Amygdala (tissue), 56 donors: Measurements from ENCODE around the gene TEAD1.

ENCODE experiments used
- DNase-seq, 56 donors: peaks; one replicate each; lab custom pipeline; 2025; lab: John Stamatoyannopoulos, UW

The TEAD1 gene

DNA sequence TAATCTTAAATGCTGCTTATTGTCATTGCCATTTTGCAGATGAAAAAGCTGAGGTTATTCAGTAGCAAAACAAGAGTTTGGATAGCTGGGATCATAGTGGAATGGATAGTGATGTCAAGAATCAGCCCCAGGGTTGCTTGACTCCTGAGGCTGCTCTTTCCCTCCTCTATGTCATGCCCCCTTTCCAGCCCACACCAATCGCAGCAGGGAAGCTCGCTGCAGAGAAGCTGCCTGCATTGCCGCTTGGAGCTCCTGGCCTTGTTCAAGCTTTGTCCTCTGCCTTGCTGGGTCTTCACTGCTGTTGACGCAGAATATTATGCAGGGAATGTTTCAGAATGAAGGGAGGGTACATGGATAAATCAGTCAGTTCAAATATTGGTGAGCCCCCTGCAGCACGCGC, 206.1 kb downstream of the TEAD1 start:
- DNase-seq: no peak

DNA sequence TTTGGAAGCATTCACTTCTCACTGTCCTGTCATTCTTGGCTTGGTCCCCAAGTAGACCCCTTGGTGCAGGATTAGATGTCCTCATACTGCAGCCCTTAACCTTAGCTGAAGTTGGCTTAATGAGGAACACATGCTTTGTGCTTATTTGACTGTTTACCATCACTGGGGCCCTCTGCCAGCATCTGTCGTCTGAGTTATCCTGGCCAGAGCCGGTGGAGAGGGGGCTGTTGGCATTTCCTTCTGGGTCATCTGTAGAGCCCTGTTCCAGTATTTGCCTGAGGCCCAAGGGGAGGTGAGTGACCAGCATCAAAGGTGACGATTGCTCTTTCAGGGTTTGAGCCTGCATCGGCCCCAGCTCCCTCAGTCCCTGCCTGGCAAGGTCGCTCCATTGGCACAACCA, 208.4 kb downstream of the TEAD1 start:
- DNase-seq: no peak

DNA sequence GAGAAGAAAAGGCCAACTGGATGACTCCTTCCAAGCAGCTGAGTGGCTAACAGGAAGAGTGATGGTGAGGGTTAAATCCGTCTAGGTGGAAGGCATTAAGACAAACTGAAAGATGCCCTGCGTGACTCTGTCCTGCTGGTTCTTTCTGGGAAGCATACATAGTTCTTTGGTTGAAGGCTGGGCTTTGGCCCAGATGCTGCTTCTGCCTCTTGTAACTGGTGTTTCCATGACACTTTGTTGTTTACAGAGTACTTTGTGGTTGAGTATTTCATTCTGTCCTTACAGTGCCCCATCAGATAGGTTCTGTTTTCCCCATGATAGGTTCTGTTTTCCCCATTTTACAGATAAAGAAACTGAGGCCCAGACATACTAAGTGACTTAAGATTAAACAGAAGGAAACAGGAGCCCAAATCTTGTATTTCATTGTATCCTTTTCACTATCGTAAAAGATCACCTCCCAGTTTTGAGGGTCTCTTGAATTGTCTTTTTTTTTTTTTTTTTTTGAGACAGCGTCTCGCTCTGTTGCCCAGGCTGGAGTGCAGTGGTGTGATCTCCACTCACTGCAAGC, 210.6 kb downstream of the TEAD1 start:
- no peak for DNase-seq

DNA sequence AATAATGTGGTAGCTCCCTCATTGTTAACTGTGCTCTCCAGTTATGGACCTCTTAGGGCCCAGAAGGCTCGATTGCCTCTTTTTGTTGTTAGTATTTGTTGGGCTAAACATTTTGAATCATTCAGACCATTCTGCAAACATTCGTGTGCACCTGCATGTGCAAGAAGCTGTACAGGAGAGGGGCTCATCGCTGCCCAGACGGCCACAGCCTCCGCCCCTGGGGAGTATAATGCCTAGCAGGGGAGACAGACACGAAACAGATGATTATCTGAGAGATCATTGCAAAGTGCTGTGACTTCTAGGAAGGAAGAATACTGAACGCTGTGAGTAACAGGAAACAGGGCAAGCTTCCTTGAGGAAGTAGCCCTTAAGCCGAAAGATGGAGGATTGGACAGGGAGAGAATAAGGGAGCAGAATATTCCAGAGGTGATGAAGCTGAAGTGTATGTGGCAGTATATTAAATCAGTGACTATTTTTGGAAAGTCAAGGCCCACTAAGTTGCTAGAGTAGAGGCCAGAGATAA, 211.6 kb downstream of the TEAD1 start:
- DNase-seq: no peak

DNA sequence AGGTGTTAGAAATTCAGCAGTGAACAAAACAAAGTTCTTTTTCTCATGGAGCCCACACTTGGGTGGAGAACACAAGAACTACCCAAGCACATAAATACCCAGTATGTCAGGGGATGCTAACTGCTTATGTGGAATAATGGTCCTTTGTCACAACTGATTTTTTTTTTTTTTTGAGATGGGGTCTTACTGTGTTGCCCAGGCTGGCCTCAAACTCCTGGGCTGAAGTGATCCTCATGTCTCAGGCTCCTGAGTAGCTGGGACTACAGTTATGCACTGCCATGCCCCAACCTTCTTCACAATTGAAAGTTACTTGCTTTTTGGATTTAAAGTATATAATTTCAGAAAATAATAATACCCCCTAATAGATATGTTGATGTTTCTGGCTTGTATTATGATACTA, 212.3 kb downstream of the TEAD1 start:
- no peak for DNase-seq

DNA sequence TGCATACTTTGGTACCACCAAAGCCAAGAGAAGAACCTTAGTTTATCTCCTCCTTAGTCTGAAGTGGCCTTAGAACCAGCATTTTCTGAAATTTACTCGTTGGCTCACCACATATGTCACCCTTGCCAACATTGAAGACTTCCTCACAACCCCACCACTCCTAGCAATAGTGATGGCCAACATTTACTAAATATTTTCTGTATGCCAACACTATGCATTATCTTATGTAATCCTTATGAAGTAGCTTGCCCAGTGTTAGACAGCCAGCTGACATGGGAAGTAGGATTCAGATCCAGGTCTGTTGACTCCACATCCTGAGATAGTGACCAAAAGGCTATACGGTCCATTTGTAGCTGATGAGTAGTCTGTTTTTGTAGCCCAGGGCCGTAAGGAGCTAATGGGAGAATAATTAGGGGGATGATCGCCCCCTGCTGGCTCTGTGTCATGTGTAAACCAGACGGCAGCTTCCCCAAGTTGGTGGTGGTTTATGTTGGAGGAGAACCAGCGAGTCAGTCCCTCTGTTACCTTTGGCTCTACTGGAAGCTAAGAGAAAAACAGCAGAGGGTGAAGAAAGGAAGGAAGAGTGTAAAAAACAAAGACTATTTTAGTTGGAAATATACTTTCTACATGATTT, 214.4 kb downstream of the TEAD1 start:
- DNase-seq: peak in 50 of 56 donors; percentile 6 to 91 (median 46)

DNA sequence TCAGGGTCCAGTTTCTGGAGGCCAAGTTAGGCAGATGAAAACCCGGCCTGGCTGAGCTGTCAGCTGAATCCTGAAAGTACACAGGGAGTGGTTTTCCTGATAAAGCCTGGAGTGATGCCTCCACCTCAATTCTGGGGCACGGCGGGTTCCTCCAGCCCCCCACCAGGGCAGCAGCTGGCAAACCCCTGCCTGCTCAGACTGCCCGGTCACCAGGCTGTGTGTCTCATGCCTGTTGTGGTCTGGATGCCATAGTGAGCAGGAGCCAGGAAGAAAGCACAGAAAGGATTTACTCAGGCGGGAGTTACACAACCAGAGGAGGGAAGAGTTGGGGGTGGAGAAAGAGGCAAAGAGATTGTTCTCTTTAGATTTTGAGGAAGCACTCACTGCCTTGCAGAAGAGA, 215.0 kb downstream of the TEAD1 start:
- peak in 3 of 56 donors; percentile 9 to 26 (median 19) for DNase-seq

DNA sequence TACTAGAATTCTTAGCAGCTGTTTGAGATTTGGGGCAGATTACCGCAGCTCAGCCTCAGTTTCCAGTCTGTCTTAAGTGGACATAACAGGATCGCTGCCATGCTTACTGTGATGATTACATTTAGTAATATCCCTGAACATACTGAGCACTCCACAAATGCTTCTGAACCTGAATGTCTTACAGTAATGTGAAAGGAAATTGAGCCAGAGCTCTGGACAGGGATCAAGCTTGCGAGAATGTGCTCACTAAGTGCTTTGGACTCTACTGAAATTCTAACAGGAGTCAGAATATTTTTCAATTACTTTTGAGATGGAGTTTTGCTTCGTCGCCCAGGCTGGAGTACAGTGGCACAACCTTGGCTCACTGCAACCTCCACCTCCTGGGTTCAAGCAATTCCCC, 216.3 kb downstream of the TEAD1 start:
- no peak for DNase-seq

DNA sequence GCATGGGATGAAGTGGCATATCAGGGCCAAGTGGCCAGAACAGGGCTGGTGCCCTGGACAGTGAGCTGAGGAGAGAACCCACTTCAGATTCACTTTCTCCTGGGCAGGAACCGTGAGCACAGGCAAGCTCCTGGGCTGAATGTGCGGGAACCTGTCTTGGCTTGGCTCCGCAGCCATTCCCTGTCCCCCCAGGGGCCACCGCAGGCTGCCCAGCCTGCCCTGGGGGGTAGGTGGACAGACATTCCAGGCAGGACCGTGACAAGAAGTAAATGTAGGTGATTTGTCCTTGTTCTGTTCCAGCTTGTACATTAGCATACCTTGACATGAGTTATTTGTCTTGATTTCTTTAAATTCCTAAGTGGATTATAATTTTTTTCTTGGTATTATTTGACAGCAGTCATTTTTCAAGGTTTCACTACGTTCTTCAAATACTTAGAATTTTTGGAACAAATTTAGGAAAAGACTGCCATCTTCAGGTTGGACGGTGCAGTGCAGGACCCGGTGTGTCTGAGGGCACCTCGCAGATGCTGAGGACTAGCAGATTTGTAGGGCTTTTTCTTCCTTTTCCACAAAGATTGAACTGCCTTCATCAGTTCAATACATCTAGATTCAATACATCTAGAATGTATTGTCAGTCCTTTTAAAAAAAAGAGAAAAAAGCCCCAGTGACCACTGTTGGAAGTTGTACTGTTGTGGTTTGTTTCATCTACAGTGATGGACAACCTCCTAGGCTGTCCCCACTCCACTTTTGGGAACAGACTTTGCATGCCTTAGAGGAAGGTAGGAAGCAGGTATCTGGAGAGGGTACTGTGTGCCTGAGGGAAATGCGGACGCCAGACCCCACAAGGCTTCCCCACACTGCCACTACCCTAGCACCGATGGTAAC, 219.8 kb downstream of the TEAD1 start:
- peak in 34 of 56 donors; percentile 3 to 83 (median 23) for DNase-seq

DNA sequence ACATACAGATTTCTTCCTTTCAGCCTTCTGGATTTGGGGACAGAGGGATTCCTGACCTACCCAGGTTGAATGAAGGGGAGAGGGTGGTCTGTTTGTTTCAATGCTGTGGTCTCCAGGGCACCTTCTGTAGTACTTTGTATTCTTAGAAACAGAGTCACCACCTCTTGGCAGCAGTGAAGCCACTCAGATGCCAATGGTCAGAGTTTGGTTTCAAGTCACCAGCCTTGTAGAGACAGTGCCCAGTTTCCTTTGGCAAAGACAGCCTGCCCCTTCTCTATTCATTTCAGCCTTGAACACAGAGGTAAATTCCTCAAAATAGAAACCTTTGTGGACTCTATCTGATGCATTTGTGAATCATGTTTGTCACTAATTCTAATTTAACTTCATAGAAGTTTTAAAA, 223.2 kb downstream of the TEAD1 start:
- DNase-seq: peak in 22 of 56 donors; percentile 4 to 61 (median 17)

DNA sequence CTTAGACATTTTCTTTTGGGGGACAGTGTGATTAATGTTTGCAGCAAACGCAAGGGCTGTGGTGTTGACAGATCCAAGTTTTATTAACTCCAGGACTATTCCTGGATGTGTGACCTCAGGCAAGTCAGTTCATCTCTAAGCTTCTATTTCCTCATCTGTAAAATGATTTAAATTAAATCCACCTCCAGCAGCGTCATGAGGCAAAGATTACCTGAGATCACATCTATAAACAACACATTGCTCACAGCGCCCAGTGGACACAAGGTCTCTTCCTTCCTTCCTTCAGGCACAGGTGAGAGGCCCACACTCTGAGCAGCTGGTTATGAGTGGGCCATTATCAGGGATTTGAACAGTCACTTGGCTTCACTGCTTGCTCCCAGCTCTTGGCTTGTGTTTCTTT, 223.6 kb downstream of the TEAD1 start:
- no peak for DNase-seq

DNA sequence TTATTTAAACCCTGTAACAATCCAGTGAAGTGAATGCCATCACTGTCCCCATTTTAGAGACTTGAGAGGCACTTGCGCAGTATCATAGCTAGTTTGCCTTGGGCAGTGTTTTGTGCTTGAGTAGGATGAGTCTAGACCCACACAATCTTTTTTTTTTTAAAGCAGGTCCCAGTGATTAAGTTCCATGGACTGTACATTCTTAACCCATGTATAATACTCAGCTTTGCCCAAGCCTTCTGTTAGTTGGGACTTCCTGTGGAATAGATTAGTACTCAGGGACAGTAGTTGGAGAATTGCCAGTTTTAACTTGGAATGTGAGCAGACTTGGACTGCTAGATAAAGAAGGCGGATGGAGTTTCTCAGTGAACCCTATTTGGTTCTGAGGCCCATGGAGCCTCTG, 226.3 kb downstream of the TEAD1 start:
- no peak for DNase-seq

DNA sequence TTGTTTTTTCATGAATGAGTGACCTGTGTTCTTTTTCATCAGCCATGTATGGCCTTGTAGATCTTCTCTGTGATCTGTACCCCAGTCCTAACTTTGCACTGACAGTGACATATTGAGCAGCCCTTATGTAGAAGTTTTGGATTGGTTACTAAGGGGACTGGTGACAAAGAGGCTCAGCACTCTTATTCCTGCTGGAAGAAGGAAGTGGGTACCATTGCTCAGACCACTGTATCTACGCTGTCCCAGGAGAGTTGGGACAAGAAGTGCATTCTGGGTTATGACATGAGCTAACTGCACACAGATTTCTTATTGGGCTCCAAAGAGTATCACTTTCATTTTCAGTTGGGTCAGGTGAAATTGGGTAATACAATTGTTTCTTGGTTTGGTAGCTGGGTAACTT, 227.1 kb downstream of the TEAD1 start:
- no peak for DNase-seq

DNA sequence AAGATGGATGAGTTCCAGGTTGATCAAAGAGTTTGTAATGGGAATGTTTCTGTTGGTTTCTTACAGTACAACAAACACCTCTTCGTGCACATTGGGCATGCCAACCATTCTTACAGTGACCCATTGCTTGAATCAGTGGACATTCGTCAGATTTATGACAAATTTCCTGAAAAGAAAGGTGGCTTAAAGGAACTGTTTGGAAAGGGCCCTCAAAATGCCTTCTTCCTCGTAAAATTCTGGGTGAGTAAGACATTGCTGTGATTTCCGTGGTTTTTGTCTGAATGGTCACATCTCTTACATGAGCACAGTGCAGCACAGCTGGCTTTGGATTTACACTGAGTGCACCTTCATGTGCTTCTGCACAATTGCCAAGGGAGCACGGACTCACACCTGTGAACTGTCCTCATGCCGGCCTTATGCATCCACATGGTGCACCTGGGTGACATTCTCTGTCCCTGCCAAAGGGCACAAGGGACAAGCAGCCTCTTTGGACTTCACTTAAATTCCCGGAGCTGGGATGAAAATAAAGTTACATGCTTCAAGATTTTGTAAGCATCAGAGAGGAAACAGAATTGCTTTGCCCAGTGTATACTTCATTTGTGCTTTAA, 227.8 kb downstream of the TEAD1 start:
- DNase-seq: no peak

DNA sequence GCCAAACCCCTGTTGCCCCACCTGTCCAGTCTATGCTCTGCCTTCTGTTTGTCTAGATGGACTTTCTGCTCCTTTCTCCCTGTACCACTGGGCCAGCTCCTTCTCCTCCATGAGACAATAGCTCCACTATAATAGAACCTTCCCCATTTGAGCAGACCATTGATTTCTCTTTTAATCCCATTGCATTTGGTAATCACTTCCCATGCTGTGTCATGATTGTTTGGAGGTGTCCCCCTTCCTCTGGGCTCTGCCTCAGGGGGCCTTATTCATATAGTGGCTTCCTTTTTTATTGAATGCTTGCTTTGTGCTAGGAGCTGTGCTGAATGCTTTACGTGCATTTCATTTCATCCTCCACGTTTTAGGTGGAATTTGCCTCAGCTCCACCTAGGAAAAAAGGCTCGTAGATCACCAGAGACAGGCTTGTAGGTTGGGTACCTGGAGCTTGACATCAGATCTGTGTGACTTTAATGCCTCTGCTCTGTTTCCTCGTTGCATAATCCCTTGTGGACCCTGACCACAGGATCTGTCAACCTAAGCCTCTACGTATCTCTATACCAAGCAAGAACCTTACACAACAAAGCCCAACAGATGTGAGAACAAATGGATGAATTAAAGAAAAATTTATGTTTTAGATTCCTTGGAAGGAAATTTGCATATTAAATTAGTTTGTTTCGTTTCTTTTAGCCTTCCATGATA, 228.7 kb downstream of the TEAD1 start:
- DNase-seq: no peak

DNA sequence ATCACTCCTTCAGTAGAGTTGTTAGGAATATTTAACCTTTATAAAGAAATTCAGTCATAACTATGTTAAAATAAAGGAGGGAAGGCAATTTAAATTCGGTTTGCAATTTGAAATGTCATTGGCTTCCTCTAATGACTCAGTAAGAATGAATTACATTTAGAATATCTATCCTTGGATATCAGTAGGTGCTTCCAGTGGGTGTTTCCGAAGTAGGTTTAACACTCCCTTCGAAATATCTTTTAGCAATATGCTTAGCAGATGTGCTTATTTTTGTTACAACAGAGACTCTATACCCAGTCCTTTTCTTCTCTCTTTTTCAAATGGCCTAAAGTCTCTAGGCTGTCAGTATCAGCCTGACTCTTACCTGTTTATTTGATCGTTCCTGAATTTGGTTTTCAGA, 231.2 kb downstream of the TEAD1 start:
- DNase-seq: no peak

DNA sequence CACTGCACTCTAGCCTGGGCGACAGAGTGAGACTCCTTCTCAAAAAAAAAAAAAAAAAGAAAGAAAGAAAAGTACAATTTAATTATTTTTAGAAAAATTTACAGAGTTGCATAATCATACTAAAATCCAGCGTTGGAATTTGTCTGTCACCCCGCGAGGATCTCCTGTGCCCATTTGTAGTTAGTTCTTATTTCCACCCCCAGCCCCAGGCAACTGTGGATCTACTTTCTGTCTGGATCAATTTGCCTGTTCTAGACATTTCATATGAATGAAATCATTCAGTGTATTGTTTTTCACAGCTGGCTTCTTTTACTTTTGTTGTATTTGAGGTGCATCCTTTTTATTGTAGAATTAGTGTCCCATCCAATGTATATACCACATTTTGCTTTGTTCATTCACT, 232.3 kb downstream of the TEAD1 start:
- DNase-seq: no peak

DNA sequence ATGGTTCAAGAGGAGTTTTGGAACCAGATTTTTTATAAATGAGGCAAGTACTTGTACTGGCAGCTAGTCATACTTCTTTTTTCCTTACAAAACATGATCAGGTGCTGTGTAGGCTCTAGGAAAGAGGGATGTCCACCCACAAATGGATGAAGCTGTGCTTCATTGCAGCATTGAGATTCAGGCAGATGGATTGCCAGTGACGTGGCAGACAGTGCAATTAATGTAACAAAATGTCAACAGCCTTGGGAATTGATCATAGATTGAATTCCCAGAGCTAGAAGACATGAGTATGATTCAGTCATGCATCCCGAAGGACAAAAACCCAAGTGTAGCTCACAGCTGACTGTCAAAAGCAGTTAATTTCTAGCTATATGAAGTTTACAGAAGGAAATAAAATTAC, 235.7 kb downstream of the TEAD1 start:
- peak in 3 of 56 donors; percentile 6 to 23 (median 10) for DNase-seq

DNA sequence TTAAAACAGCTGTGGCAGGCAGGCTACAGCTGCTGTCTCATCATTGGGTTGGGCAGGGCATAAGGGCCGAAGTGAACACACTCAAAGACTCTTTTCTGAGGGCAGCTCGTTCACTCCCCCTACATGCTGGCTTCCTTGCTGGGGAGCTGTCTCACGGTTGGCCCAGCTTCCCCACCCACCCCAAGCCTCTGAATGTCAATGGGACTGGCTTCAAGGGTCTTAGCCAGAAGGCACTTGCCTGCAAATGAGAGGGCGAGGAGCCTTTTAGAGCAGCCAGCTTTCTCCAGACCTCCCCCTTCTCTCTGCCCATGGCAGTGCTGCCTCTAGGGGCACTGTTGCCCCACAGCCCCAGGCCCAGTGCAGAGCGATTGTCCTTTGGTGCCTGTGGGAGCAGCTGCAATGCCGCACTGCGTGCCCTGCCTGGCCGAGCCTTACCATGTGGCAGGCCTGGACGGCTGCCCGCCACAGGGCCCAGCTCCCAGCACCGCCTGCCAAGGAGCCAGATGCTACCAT, 240.2 kb downstream of the TEAD1 start:
- DNase-seq: peak in 55 of 56 donors; percentile 25 to 94 (median 80)

DNA sequence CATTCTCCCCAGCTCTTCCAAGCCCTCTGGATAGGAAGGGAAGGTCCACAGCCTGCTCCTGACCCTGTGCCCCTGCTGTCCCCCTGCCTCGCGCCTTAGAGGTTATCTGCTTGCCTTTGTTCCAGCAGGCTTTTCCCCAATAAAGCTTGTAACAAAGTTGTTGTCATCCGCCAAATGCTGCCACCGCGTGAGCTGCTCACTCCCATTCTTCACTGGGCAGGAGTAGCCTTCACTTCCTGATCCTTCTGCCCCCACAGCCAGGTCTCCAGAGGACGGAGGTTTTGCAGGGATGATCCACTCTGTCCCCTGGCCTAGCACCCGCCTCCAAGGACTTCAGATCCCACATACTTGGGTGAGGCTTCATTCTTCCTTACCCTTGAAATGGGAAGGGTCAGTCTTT, 240.9 kb downstream of the TEAD1 start:
- peak in 1 of 56 donors; percentile 20 for DNase-seq
